Stimulated activated CD4-positive, alpha-beta T cell treated with anti-CD3 and anti-CD28 coated beads, Interleukin-2, amount 100 ng/mL, for 4 hours (primary cell): Measurements from ENCODE around the gene CD9.

Experiments used
- DNase-seq: peaks from one replicate; pipeline ENCODE4 v3.0.0-alpha.2; 2020; ENCODE audit warnings: low read depth

CD9 gene

DNA sequence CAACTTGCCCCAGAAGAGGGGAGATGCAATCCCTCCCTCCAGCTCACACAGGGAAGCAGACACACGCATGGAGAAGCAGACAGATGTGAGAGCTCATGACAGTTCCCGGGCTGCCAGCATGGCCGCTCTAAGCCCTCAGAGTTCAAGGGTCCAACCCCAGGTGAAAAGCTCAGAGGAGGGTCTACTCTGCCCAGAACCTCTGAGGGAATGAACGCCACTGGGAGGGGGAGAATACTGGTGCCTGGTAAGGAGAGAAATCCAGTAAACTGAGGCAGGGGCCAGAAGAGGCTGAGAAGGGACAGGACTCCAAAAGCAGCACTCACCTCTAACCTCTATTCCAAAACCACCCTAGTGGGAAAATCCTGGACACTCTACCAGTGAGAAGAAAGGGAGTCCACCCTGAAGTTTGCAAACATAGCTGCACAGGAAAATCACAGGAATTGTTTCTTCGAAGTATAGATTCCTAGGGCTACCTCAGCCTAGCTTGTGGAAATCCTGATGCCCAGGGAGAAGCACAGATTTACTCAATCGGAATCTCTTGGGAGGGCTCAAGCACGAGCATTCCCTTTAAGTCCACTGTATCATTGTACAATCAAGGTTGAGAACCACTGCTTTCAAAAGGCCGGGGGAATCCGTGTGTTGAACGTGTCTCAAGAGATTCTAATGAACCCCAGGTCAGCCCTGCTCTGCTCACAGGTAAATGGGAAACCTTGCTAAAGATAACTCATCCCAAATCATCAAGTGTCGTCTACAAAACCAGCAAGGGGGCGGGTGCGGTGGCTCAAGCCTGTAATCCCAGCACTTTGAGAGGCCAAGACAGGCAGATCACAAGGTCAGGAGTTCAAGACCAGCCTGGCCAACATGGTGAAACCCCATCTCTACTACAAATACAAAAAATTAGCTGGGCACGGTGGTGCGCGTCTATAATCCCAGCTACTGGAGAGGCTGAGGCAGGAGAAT is 76.0 kb downstream of the CD9 start:
- DNase-seq = no peak

DNA sequence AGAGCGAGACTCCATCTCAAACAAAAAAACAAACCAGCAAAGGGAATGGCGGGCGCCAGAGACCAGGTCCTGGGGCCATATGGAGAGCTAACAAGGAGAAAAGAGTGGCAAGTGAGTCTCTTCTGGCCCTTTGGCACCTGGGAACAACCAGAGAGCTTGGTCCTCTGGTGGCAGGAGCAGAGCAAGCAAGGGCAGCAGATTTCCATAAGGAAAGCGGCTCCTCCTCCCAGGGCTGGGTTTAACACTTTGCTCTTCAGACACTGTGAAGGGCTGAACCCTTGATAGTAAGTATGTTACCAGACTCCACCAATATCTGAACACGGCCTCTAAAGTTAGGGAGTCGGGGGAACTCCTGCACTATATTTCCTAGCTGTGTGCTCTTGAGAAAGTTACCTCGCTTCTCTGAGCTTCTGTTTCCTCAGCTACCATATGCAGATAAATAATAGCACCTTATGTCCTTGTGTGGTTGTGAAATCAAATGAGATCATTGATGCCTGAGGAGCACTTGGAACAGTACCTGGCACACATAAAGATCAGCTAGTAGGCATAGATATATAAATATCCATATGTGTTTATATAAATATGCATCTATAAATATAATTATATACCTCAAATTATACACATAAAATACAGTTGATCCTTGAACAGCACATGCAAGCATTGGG is 76.9 kb downstream of the CD9 start:
- no peak for DNase-seq

DNA sequence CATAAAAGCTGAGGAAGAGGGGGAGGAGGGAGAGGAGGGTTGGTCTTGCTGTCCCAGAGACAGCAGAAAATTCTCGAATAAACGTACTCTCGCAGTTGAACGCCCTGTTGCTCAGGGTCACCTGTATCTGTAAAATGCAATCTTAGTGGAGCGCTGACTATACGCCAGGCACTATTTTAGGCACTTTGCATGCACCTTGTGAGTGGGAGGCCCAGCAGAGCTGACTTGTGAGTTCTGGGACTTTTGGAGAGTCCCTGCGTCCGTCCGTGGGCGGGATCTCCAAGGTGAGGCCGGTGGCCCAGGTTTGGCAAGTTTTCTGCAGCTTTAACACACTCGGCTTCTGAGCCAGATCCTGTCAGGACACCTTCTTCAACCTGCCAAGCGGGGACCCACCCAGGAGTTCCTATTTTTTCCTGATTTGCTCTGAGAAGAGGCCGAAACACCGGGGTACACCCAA is 77.8 kb downstream of the CD9 start:
- DNase-seq = peak; percentile 33

DNA sequence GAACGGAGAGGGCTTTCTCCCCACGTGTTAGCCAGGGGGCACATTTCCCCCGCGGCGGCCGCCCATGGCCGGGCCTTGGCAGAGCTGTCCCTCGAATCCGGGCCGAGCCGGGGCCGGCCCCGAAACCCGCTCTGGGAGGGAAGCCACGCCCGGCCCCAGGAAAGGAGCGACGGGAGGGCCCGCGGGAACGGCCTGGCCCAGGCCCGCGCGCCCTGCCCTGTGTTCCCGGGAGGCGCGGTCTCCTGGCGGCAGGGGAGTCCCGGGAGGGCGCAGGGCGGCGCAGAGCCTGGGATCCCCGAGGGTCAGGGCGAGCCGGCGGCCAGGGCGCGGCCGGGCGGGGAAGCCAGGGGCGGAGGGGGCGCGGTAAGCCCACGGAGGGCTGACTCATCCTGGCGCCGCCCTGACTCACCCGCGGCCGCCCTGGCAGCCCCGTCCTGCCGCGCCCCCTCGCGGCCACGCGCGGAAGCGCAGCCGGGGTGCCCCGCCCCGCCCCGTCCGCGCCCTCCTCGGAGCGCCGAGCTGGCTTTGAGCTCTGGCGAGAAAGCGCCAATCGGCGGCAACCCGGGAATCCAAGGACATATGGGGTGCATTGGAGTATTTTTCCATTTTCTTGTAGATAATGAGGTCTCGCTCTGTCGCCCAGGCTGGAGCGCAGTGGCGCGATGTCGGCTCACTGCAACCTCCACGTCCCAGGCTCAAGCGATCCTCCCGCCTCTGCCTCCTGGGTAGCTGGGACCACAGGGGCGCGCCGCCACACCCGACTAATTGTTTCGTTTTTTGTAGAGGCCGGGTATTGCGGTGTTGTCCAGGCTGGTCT is 78.4 kb downstream of the CD9 start:
- peak; percentile 78 for DNase-seq

DNA sequence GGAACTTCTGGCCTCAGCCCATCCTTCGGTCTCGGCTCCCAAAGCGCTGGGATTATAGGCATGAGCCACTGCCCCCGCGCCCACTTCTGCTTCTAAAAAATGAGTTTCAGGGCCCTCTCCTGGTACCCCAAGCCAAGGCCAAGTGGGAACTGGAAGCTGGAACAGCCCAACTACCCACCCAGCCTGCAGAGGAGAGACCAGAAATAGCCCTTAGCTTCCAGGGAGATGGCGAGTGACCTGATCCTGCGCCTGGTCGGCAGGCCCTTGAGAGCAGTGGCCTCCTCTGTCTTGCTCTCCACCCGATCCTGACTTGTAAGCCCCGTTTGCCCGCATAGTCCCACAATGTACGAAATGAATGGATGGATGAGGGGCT is 79.0 kb downstream of the CD9 start:
- DNase-seq = no peak

DNA sequence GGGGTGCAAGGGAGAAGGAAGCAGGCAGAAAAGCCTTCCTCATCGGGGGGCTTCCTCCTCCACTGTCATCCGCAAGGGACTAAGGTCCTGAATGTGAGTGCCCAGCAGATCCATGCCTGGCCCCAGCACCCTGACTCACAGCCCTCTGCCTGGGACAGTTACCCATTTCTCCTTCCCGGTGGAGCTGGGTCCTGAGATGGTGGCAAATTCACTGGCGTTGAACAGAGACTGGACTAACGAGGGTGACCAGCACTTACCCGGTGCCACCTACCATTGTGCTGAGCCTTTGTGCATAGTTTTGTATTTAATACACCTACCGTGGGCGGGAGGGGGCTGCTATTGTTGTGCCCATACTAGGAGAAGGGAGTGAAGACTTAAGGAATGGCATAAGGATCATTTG is 79.4 kb downstream of the CD9 start:
- no peak for DNase-seq

DNA sequence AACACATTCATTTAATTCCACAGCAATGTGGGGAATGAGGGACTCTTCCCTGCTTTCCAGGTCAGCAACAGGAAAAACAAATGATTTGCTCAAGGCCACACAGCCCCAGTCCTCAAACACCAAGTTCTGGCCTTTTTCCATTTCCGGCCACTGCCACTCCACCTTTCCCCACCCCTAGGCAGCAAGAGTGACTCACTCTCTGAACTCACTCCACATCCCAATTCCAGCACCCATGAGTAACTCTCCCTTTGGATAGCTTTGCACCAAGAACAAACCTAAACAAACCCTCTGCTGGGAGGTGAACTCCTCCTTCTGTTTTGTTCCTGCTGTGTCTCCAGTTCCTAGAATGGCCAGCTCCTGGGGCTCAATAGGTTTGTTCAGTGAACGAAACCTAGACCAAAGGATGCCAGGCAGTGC is 79.9 kb downstream of the CD9 start:
- DNase-seq = no peak

DNA sequence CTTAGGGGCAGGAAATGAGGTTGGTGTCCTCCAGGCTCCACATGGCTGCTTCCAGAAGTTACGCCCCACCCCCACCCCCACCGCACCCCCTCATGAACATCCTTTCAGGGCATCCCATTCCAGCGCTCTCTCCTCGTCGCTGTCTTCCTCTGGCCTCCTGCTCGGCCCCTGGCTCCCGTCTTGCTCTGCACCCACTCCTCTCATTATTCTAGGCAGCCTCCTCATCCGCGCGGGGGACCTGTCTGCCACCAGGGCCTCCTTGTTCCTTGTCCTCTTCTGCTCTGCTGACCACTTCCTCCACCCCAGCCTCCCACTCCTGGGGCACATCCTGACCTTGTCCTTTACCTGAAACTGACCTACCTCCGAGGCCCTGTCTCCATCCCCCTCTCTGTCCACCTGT is 80.5 kb downstream of the CD9 start:
- DNase-seq = no peak

DNA sequence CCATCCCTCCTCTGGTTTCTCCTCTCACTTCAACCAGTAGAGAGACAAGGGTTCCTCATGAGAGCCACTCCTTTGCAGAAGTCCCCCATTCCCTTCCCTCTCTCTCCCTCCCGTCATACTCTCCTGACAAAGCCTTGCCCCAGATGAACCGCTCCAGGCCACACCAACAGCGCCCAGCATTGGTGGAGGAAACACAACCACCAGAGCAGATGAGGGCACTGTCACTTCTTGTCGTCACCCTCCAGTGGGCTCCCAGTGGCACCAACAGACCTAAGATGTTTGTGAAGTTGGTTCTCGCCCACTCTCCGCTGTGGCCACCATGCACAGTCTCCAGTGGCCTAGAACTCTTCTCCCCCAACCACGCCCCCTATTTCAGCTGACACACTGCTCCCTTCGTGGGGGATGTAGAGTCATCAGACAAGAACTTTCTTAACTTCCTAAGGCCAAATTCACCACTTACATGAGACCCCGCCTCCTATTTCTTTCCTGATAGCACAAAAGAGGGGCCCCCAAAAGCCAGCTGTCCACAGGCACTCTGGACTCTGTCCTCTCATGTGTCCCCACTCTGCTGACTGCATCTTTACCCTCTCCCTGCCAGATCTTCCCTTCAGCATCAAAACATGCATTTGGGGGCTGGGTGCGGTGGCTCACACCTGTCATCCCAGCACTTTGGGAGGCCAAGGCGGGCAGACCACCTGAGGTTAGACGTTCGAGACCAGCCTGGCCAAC is 81.0 kb downstream of the CD9 start:
- DNase-seq = no peak

DNA sequence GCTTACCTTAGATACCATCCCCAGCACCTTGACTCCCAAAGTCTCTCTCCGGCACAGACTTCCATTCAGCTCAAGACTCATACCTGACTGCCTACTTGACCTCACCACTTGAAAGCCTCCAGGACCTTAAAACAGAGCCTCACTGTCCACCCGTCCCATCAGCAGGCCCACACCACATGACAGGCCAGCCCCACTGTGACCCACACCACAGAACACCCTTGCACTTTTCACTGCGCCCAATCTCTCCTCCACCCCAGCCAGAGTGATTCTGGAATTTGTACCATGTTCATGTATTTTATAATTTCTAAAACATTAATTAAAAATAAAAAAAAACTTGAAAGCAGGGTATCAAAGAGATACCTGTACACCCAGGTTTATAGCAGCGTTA is 82.2 kb downstream of the CD9 start:
- DNase-seq = no peak

DNA sequence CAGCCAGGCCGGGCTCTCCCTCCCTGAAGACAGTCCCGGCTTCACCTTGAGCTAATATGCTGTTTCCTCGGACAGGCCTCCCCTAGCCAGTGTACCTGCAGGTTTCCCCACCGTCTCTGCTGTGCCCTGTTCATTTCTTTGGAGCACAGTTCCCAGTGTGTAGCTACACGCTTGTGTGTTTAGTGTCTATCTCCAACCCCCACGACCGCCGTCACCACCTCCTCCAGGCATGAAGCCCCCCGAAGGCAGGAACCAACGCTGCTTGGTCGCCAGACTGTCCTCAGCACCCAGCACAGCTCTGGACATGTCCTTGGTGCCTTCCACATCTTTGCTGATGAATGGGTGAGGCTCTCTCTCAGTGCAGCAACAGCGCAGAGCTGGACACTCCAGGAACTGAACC is 84.1 kb downstream of the CD9 start:
- no peak for DNase-seq

DNA sequence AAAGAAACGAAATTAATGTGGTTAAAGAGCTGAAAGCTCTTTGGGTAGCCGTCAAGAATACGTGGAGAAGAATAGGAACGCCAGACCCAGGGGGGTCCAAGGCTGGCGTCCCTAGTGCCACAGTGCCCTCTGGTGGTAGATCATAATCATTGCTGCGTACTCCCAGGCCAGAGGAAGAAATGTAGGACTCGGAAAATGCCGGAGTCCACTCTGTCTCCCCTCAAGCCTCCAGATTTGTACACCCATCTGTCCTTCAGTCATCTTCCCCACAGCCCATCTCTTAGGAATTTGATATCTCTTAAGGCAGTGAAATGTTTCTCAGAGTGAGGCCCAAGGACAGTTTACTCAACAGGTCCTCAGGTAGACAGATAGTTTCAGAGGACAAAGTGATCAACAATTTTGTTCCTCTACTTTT is 84.9 kb downstream of the CD9 start:
- DNase-seq = peak; percentile 35

DNA sequence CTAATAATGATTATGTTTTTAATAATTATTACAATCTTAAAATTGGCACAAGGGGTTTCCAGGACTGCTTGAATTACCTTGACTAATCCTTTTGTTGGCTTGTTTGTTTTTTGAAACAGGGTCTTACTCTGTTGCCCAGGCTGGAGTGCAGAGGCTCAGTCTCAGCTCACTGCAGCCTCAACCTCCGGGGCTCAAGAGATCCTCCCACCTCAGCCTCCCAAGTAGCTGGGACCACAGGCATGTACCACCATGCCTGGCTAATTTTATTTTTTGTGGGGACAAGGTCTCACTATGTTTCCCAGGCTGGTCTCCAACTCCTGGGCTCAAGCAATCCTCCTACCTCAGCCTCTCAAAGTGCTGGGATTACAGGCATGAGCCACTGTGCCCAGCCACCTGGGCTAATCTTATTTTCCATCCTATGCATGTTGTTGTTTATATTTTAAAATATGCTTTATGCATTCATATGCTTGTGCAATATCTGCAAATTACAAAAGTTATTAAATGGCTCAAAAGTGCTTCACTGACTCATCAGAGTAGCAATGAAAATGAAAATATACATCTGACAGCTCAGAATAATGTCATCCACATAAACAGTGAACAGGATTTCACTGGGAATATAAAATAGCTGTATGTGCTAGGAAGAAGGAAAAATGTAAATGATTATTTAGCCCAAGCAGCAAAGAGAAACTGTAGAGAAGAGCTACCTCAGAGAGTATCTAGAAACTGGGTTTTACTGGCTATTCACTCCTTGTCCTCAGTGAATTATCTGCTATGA is 85.5 kb downstream of the CD9 start:
- DNase-seq = no peak
